ENCODE measurements around the gene GPATCH3. TPM values are rescaled to one million over a fixed set of nuclear protein-coding genes. Genes with fewer than 3 reads are reported as not detected.

GPATCH3 gene
- 5.1 and 8.4 TPM in 2 replicates for total RNA-seq

GRCh38 chr1:26900001-26900814 lies at the start of gene GPATCH3:
Gene GPATCH3 (minus strand): TSS chr1:26900467. CDS start chr1:26900442, 25 bp downstream.

GRCh38 chr1:26921540-26922430 lies 21.5 kb upstream of the GPATCH3 start, which contains the start of gene NUDC:
Gene NUDC (plus strand): TSS chr1:26921743. CDS start chr1:26921849, 106 bp downstream.

GRCh38 chr1:26913754-26914619 lies 13.7 kb upstream of the GPATCH3 start, which contains the start of gene NR0B2:
Gene NR0B2 (minus strand): TSS chr1:26913975. CDS start chr1:26913940, 35 bp downstream.

DNA sequence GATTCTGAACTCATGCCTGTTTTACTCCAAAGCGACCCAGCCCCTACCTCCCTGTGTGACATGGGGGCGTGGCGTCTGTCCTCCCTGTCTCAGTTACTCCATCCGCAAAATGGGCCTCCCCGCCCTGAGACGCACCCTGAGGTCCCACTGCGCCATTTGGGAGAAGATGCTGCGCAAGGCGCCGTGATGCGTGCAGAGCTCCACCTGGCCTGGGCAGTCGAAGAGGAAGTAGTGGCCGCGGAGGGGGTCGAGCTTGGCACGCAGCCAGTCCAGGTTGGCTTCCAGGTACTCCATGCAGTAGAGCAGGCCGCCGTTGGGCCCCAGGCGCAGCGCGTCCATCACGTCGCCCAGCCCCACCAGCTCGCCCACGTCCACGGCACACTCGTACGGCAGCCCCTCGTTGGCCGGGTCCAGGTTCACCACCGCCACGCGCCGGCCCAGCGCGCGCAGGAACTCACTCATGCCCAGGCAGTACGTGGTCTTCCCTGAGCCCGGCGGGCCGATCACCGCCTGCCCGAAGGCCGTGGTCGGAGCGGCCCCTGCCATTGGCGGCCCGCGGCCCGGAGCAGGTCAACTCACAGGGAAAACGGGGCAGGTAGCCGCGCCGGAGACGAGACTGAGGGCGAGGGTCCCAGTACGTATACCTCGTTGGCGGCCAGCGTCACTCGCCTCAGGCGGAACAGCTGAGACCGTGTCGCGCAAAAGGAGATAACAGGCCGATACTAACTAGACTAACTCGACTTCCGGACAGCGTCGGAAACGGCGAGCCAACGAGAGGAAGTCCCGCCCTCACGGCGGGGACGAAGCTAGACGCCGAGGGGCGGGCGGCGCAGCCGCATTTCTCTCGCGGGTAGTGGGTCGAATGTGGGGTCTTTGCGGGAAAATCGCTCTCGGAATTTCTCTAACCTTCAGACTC lies 10.5 kb downstream of the GPATCH3 start, which contains the start of gene GPN2:
TSS of gene GPN2 (minus strand) at position 733 of the 916 bp plus-strand sequence. CDS start at position 546, 187 bp downstream.

GRCh38 chr1:26862781-26863684 lies 37.2 kb downstream of the GPATCH3 start, which contains the start of gene SFN:
Gene SFN (plus strand): TSS chr1:26863149. CDS start chr1:26863213, 64 bp downstream.

Other genes with a start within 250 kb of the GPATCH3 start
- gene ARID1A, start 204.5 kb downstream of the GPATCH3 start, total RNA-seq: 10.4 and 13.6 TPM in 2 replicates
- 16.1 and 21.5 TPM in 2 replicates for gene PIGV, start 112.5 kb downstream of the GPATCH3 start, total RNA-seq
- 7.7 and 13.5 TPM in 2 replicates for gene ZDHHC18, start 73.8 kb downstream of the GPATCH3 start, total RNA-seq
- gene SFN, start 37.3 kb downstream of the GPATCH3 start, total RNA-seq: 704 and 1,068 TPM in 2 replicates
- gene GPN2, start 10.2 kb downstream of the GPATCH3 start, total RNA-seq: 8.4 and 9.2 TPM in 2 replicates
- gene NR0B2, start 13.5 kb upstream of the GPATCH3 start, total RNA-seq: not detected in 2 replicates
- gene NUDC, start 21.3 kb upstream of the GPATCH3 start, total RNA-seq: 11.9 and 18.8 TPM in 2 replicates
- gene KDF1, start 60.0 kb upstream of the GPATCH3 start, total RNA-seq: 14.2 and 21.1 TPM in 2 replicates
- gene TRNP1, start 93.2 kb upstream of the GPATCH3 start, total RNA-seq: 26.0 and 42.2 TPM in 2 replicates
- 50.1 and 60.7 TPM in 2 replicates for gene TENT5B, start 112.4 kb upstream of the GPATCH3 start, total RNA-seq

Measured in tracheal epithelial cell (primary cell).